ENCODE results near the gene AEBP1. TPM values are rescaled to one million over a fixed set of nuclear protein-coding genes. Genes with fewer than 3 reads are reported as not detected.

Gene AEBP1
- total RNA-seq, 1 donor = 267 TPM

GRCh38 chr7:44114586-44115310 is 10.6 kb downstream of the AEBP1 start:
- H2AFZ ChIP-seq (ENCODE audit: low read length) = no peak overlapping the region
- H3K4me2 ChIP-seq (ENCODE audit: insufficient read depth, low read length) = no peak overlapping the region
- H3K4me3 ChIP-seq (ENCODE audit: insufficient read depth, low read length) = no peak overlapping the region
- no peak overlapping the region for H3K27ac ChIP-seq (ENCODE audit: low read depth, low read length)
- peak; percentile 87 for DNase-seq (ENCODE audit: insufficient read length, low spot score, missing footprints)
- peaks cover 24% of the 10 kb centered on the region for H4K20me1 ChIP-seq (ENCODE audit: insufficient read depth, low read length)
- peaks cover 19% of the 10 kb centered on the region for H3K79me2 ChIP-seq (ENCODE audit: insufficient read depth, low read length)
- no peaks in the 10 kb centered on the region for H3K27me3 ChIP-seq (ENCODE audit: insufficient read depth, low read length)
- no peak for TF ChIP-seq CTCF (IDR thresholded peaks at IDR 0.05; ENCODE audit: extremely low read depth, low read depth, low read length)
- no peaks in the 10 kb centered on the region for H3K9me3 ChIP-seq (ENCODE audit: low read depth, low read length)
- no peaks in the 10 kb centered on the region for H3K4me1 ChIP-seq (ENCODE audit: insufficient read depth, low read length)
- peaks cover 56% of the 10 kb centered on the region for H3K36me3 ChIP-seq (ENCODE audit: insufficient read depth, low read length)

- DNase-seq (ENCODE audit: insufficient read length, low spot score, missing footprints) = peak; percentile 83
- H2AFZ ChIP-seq (ENCODE audit: low read length) = no peak overlapping the region
- H3K4me3 ChIP-seq (ENCODE audit: insufficient read depth, low read length) = no peak overlapping the region
Observed at GRCh38 chr7:44116087-44116788, 12.1 kb downstream of the AEBP1 start.

GRCh38 chr7:44116789-44117666 is 12.9 kb downstream of the AEBP1 start:
- Histone ChIP-seq H2AFZ (ENCODE audit: low read length) (no peak overlapping the region), H3K4me2 (ENCODE audit: insufficient read depth, low read length) (no peak overlapping the region), H3K36me3 (ENCODE audit: insufficient read depth, low read length) (peaks cover 54% of the 10 kb centered on the region), H3K27me3 (ENCODE audit: insufficient read depth, low read length) (no peaks in the 10 kb centered on the region), H3K4me3 (ENCODE audit: insufficient read depth, low read length) (no peak overlapping the region), H3K79me2 (ENCODE audit: insufficient read depth, low read length) (peaks cover 32% of the 10 kb centered on the region), H3K27ac (ENCODE audit: low read depth, low read length) (no peak overlapping the region), H3K9me3 (ENCODE audit: low read depth, low read length) (no peaks in the 10 kb centered on the region), H4K20me1 (ENCODE audit: insufficient read depth, low read length) (peaks cover 11% of the 10 kb centered on the region), H3K4me1 (ENCODE audit: insufficient read depth, low read length) (peaks cover under 1% of the 10 kb centered on the region)
- DNase-seq (ENCODE audit: insufficient read length, low spot score, missing footprints) = peak; percentile 73
- TF ChIP-seq CTCF (IDR thresholded peaks at IDR 0.05; ENCODE audit: extremely low read depth, low read depth, low read length) = no peak

More at GRCh38 chr7:44116087-44116788, 12.1 kb downstream of the AEBP1 start:
- Histone ChIP-seq H3K27ac (ENCODE audit: low read depth, low read length) (no peak overlapping the region), H3K36me3 (ENCODE audit: insufficient read depth, low read length) (peaks cover 56% of the 10 kb centered on the region), H3K79me2 (ENCODE audit: insufficient read depth, low read length) (peaks cover 24% of the 10 kb centered on the region), H4K20me1 (ENCODE audit: insufficient read depth, low read length) (peaks cover 18% of the 10 kb centered on the region), H3K9me3 (ENCODE audit: low read depth, low read length) (no peaks in the 10 kb centered on the region), H3K4me1 (ENCODE audit: insufficient read depth, low read length) (no peaks in the 10 kb centered on the region), H3K27me3 (ENCODE audit: insufficient read depth, low read length) (no peaks in the 10 kb centered on the region), H3K4me2 (ENCODE audit: insufficient read depth, low read length) (no peak overlapping the region)
- TF ChIP-seq CTCF (IDR thresholded peaks at IDR 0.05; ENCODE audit: extremely low read depth, low read depth, low read length) = no peak

Measured in osteoblast (primary cell).